ENCODE measurements around the gene TMEM131L. TPM values are rescaled to one million over a fixed set of nuclear protein-coding genes. Genes with fewer than 3 reads are reported as not detected.

The TMEM131L gene
- total RNA-seq, 1 experiment from 2014 or later: 14.6 TPM

DNA sequence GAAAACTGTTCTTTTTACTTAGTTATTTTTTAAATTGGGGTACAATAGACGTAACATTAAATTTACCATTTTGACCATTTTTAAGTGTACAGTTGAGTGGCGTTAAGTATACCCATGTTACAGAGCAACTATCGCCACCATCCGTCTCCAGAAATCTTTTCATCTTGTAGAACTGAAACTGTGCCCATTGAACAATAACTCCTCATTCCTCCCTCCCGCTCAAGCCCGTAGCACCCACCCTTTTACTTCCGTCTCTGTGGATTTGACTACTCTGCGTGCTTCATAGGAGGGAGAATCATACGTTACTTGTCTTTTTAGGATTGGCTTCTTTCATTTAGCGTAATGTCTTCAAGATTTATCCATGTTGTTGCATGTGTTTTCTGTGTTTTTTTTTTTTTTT lies 55.3 kb downstream of the TMEM131L start:
- H3K4me3 Mint-ChIP-seq: no peak overlapping the region
- peaks cover 6% of the 10 kb centered on the region; the same call in 1 of the 2 replicates for H3K79me2 ChIP-seq (ENCODE audit: insufficient read depth, low read length)
- H3K9me3 Mint-ChIP-seq: no peaks in the 10 kb centered on the region

More for the DNA sequence above, 55.3 kb downstream of the TMEM131L start:
- DNase-seq: no peak
- Histone ChIP-seq H2BK15ac (ENCODE audit: low read depth, low read length) (no peak overlapping the region), H3K18ac (ENCODE audit: insufficient read length, low read depth, low read length) (no peak overlapping the region), H3K79me1 (ENCODE audit: insufficient read depth, low read depth, low read length, poor library complexity, severe bottlenecking) (no peaks in the 10 kb centered on the region), H2AFZ (ENCODE audit: low read length) (no peak overlapping the region), H3K23ac (ENCODE audit: insufficient read length, low read depth, low read length) (no peak overlapping the region), H2AK5ac (ENCODE audit: insufficient read length, low read length) (no peak overlapping the region), H3K9me3 (ENCODE audit: control insufficient read depth, low read depth, low read length) (no peaks in the 10 kb centered on the region), H2BK12ac (ENCODE audit: insufficient read length, low read depth, low read length) (no peak overlapping the region), H4K91ac (ENCODE audit: insufficient read length, low read depth, low read length) (no peak overlapping the region), H3K23me2 (ENCODE audit: insufficient read length, low read depth, low read length, poor library complexity, severe bottlenecking) (no peaks in the 10 kb centered on the region), H2BK120ac (ENCODE audit: low read depth, low read length, poor library complexity, severe bottlenecking) (no peak overlapping the region), H3K9ac (ENCODE audit: extremely low read depth, insufficient read length, low read length) (no peak overlapping the region), H4K20me1 (ENCODE audit: control insufficient read depth, insufficient read depth, insufficient read length) (no peaks in the 10 kb centered on the region), H4K8ac (replicated peaks; ENCODE audit: insufficient read length, low read depth, low read length) (no peak overlapping the region), H2BK5ac (ENCODE audit: insufficient read length, low read length) (no peak overlapping the region), H2BK20ac (ENCODE audit: low read depth, low read length, poor library complexity, severe bottlenecking) (no peak overlapping the region), H3K56ac (ENCODE audit: insufficient read length, low read depth, low read length) (no peak overlapping the region), H3K14ac (ENCODE audit: insufficient read depth, low read length) (no peak overlapping the region), H3T11ph (ENCODE audit: low read length) (no peak overlapping the region), H4K5ac (ENCODE audit: insufficient read length, low read depth, low read length) (no peak overlapping the region), H3K4me2 (ENCODE audit: insufficient read depth, insufficient read length, low read length) (no peak overlapping the region), H3K27me3 (ENCODE audit: insufficient read depth, low read length) (no peaks in the 10 kb centered on the region), H3K4ac (ENCODE audit: low read depth, low read length) (no peak overlapping the region), H3K27ac (ENCODE audit: insufficient read length, low read depth, low read length) (no peak overlapping the region), H3K4me1 (ENCODE audit: insufficient read depth, low read length) (peaks cover 3% of the 10 kb centered on the region; the same call in 1 of the 2 replicates)
- no CpG with 5 or more reads among the region's 10 CpGs for WGBS (ENCODE audit: extremely low coverage, insufficient read length, low lambda C conversion rate)
- H3K27ac Mint-ChIP-seq: no peak overlapping the region
- peaks cover 33 to 42% of the 10 kb centered on the region in 2 experiments for H3K4me1 Mint-ChIP-seq
- TF ChIP-seq, protein P1, sequence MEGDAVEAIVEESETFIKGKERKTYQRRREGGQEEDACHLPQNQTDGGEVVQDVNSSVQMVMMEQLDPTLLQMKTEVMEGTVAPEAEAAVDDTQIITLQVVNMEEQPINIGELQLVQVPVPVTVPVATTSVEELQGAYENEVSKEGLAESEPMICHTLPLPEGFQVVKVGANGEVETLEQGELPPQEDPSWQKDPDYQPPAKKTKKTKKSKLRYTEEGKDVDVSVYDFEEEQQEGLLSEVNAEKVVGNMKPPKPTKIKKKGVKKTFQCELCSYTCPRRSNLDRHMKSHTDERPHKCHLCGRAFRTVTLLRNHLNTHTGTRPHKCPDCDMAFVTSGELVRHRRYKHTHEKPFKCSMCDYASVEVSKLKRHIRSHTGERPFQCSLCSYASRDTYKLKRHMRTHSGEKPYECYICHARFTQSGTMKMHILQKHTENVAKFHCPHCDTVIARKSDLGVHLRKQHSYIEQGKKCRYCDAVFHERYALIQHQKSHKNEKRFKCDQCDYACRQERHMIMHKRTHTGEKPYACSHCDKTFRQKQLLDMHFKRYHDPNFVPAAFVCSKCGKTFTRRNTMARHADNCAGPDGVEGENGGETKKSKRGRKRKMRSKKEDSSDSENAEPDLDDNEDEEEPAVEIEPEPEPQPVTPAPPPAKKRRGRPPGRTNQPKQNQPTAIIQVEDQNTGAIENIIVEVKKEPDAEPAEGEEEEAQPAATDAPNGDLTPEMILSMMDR (conservative IDR thresholded peaks at IDR 0.05): no peak
- H3K36me3 Mint-ChIP-seq (ENCODE audit: insufficient read depth in 1 of 3, low read depth in 3 of 3): peaks cover 1 to 5% (median 4%) of the 10 kb centered on the region in 3 experiments; a peak in 6 of 7 replicates
- no peaks in the 10 kb centered on the region for H3K27me3 Mint-ChIP-seq (ENCODE audit: low read depth)

Data from H9 (cell line).